ENCODE measurements around the gene GRAMD2B.
"Not testable (repeated sequence)": the region's sequence is repeated elsewhere in the genome, so short reads cannot be mapped to it uniquely, and the experiment has no call there.

Gene GRAMD2B

GRCh38 chr5:126413856-126414255, 9.4 kb upstream of the GRAMD2B start:
- no peak for DNase-seq (ENCODE audit: low spot score)

GRCh38 chr5:126414874-126415502, 8.2 kb upstream of the GRAMD2B start:
- no peak for DNase-seq (ENCODE audit: low spot score)

- no peak for DNase-seq (ENCODE audit: low spot score)
Measured at GRCh38 chr5:126415789-126416188, 7.4 kb upstream of the GRAMD2B start.

GRCh38 chr5:126416266-126416925, 6.8 kb upstream of the GRAMD2B start:
- no peak for DNase-seq (ENCODE audit: low spot score)

- DNase-seq (ENCODE audit: low spot score): no peak
Measured at GRCh38 chr5:126417178-126417577, 6.0 kb upstream of the GRAMD2B start.

GRCh38 chr5:126419102-126419501, 4.1 kb upstream of the GRAMD2B start:
- DNase-seq (ENCODE audit: low spot score): no peak

- no peak for DNase-seq (ENCODE audit: low spot score)
Measured at GRCh38 chr5:126428421-126428820, 5.2 kb downstream of the GRAMD2B start.

- no peak for DNase-seq (ENCODE audit: low spot score)
Measured at GRCh38 chr5:126430631-126431030, 7.4 kb downstream of the GRAMD2B start.

GRCh38 chr5:126433701-126434100, 10.5 kb downstream of the GRAMD2B start:
- DNase-seq (ENCODE audit: low spot score): no peak

GRCh38 chr5:126435261-126435660, 12.1 kb downstream of the GRAMD2B start:
- no peak for DNase-seq (ENCODE audit: low spot score)

GRCh38 chr5:126435714-126436113, 12.5 kb downstream of the GRAMD2B start:
- no peak for DNase-seq (ENCODE audit: low spot score)

- no peak for DNase-seq (ENCODE audit: low spot score)
Measured at GRCh38 chr5:126437721-126438120, 14.5 kb downstream of the GRAMD2B start.

- DNase-seq (ENCODE audit: low spot score): no peak
Measured at GRCh38 chr5:126438267-126438666, 15.1 kb downstream of the GRAMD2B start.

- no peak for DNase-seq (ENCODE audit: low spot score)
Measured at GRCh38 chr5:126438868-126439267, 15.7 kb downstream of the GRAMD2B start.

GRCh38 chr5:126439724-126440123, 16.5 kb downstream of the GRAMD2B start:
- not testable (repeated sequence) for DNase-seq (ENCODE audit: low spot score)

- no peak for DNase-seq (ENCODE audit: low spot score)
Measured at GRCh38 chr5:126441230-126441629, 18.0 kb downstream of the GRAMD2B start.

- no peak for DNase-seq (ENCODE audit: low spot score)
Measured at GRCh38 chr5:126443374-126443851, 20.2 kb downstream of the GRAMD2B start.

GRCh38 chr5:126444137-126444536, 20.9 kb downstream of the GRAMD2B start:
- DNase-seq (ENCODE audit: low spot score): no peak

- no peak for DNase-seq (ENCODE audit: low spot score)
Measured at GRCh38 chr5:126445502-126446174, 22.4 kb downstream of the GRAMD2B start.

- no peak for DNase-seq (ENCODE audit: low spot score)
Measured at GRCh38 chr5:126446498-126447224, 23.5 kb downstream of the GRAMD2B start.

GRCh38 chr5:126448720-126449119, 25.5 kb downstream of the GRAMD2B start:
- DNase-seq (ENCODE audit: low spot score): no peak

GRCh38 chr5:126449751-126450271, 26.6 kb downstream of the GRAMD2B start:
- DNase-seq (ENCODE audit: low spot score): no peak

Data from ecto neural progenitor cell (in vitro differentiated cells).